DMS53 (cell line): ENCODE measurements around the gene AMBP.

Source experiments
- DNase-seq: peaks from one replicate; lab custom pipeline; 2025; lab: John Stamatoyannopoulos, UW

AMBP gene

DNA sequence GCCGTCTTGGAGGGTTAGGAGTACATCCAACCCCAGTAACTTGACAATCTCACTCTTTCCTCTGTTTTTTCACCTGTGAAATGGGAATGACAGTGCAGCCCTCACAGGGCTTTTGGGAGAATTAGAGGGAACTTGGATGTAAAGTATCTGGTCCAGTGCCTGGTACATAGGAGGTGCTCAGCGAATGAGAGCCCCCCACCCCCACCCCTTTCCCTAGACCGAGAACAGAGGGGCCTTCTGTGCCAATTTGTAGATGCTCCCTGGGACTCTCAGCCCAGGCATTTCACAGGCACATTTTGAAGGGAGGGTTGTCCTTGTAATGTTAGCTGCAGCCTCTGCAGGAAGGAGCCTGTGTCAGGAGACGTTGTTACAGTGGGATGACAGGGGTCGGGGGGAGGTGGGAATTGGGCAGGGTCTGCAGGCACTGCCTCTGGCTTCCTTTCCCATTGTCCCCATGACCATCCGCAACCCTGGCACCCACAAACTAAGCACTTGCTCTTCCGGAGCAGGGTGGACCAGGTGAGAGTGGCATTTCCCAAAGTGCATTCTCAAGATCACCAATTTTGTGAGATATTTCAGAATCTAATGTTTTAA lies 47.0 kb downstream of the AMBP start:
- DNase-seq, result no peak

DNA sequence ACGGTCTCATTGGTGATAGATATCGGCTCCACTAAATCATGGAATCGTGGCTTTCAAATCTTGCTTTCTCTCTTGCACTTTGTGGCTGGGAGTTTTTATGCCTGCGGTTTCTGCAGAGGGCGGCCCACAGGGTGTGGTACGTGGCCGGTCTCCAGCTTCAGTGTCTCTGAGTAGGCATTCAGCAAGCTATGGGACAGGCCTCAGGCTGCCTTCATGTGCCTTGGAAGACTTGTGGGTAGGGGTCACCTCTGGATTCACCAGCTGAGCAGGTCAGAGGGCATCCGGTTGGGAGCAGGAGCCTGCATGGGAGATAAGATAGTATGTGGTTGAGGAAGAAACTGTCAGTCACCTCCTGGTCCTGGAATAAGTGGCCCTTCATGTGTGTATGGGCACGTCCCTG lies 47.7 kb downstream of the AMBP start:
- no peak for DNase-seq

DNA sequence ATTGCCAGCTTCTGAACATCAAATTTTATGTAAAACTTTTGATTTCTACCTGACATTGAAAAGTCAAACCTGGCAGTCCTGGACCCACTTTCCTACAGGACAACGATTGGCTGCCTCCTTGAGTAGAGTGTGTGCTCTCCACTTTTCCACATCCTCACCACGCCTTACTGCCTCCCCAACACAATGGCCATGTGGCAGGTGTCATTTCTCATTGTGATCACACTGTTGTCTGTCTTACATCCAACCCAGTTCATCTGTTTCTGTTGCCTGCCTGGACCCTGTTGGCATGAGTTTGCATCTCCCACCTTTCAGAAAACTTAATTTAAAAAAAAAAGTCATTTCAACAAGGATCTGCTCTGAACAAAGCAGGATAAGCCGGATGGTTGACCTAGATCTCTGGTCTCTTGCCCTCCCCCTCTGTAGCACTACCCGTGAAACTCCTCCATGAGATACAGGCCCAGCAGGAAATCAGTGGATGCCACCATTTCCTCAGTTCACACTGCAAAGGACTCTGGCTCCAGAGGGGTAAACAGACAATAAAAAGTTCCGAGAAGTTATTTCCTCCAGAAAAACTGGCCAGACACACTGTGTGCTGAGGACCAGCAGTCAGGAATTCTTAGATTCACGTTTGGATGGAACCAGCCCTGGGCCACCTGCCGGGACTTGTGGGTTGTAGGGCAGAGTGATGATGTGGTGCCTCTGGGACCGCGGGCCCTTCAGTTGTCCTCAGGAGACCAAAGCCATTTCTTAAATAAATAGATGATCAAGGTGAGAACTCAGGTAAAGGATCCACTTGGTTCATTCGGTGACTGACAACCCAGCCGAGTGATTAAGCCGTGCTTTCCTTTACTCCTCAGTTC lies 48.6 kb downstream of the AMBP start:
- no peak for DNase-seq

DNA sequence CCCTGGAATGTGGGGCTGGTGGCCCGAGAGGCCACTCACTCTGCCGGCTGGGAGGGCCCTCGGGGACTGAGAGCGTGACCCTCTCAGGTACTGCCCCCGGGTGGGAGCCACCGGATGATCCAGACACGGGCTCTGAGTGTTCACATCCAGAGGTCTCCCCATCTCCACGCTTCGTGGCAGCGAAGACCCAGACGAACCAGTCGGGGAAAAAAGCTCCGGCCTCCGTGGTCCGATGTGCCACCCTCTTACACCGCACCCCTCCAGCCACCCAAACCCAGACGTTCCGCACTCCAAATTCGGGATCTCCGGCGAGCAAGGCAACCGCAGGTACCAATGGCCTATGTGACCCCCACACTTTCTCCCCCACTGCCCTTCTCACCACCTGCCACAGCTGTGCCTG lies 49.5 kb downstream of the AMBP start:
- no peak for DNase-seq

DNA sequence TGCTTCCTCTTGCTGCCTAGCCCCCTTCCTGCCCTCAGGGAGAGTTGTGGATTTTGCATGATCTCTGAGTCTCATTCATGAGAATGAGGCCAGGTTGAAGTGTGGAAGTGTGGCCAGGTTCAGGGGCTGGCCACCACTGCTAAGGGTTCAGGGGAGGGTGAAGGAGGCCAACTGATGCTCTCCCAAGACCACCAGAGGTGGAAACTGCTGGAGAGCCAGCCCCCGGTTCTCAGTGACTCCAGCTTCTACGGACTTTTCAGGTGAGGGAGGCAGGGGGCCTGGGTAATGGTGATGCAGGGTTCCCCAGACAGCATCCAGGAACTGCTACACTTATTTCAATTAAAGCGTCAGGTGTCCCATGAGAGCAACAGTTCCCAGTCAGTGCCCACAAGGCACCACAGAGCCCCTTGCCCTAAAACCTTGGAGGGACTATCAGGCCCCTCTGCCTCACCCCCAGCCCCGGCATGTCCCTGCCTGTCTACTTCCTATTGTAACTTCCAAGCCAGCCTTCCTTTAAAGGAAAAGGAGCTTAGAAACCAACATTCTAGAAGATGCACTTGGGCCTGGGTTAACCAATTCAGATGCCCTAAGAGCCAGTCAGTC lies 50.1 kb downstream of the AMBP start:
- no peak for DNase-seq

DNA sequence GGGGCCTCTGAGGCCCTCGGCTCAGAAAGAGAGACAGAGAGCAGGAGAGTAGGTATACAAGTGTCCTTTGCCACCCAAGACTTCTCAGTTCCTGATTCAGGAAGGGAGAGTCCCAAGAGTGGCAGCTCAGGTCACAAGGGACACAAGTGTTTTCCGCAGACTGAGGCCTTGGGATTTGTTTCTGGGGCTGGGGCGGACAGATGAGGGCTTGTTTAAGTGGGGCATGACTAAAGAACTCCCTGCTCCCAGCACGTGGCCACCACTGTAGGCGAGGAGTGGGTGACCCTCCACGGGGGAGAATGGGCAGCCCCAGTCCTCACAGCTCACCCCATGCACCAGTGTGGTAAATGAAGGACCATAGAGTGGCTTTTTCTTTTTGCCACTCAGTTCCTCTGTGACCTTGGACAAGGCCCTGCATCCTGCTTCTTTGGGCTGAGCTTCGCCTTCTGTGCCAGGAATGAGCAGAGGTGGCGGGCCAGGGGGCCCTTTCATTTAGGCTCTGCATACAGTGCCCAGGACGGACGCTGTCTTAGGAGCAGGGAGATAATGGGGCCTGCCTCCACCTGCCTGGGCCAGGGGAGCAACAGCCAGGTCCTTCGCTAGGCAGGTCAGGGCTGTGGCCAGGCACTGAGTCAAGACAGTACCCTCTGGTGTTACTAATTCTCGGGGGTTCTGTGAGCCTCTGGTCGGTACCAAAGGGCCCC lies 50.8 kb downstream of the AMBP start:
- DNase-seq, result no peak

DNA sequence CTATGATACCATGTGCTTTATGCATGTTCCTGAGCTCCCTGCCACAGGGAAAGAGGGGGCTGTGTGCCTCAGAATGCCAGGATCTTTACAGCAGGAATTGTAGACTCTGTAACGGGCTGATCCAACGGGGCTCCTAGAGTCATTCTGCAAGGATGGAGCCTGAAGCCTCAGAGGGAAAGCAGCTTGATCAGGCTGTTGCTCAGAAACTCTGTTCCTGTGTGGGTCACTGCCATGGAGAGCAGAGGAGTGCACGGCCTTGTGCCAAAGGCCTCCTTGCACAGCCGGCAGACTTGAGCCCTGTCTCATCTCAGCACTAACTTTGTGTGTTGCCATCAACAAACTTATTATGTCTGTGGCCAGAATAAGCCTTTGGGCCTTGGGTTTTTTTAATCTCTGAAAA lies 51.8 kb downstream of the AMBP start:
- DNase-seq, result no peak

DNA sequence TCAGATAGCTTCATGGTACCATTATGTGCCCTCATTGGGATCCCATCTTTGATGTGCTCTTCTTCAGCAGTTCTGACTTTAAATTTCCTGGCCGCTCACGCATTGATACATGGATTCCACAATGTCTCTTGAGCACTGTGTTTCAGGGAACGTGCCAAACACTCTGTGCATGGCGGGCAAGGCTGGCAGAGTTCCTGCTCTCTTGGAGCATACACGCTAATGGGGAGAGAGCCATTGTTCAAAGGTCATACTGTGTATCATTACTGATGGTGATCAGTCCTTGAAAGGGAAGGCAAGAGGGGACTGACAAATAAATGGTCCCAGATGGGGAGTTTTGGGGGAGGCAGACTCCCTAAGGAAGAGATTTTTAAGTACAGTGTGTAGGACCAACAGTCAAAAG lies 52.3 kb downstream of the AMBP start:
- no peak for DNase-seq

DNA sequence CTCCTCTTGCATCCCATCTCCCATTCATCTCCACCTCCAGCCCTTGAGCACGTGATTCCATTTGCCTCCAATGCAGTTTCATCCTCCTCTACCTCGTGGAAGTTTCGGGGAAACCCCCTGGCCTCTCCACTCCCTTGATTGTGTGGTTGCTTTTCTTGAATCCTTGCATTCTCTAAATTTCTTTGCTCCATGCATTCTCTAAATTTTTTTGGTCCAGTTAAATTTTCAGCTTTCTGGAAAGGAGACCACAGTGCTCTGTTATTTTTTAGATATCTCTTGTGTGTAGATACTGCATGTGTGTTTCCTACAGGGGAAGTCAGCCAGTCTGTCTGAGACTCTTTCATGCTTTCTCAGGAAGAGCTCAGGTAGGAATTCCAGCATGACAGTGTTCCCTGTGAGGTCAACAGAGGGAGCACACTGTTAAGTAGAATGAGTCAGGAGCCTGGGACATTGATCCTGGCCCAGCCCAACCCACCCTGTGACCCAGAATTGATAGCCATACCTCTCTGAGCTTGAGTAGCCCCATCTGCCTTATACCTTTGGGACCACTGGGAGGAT lies 52.8 kb downstream of the AMBP start:
- DNase-seq, result no peak

DNA sequence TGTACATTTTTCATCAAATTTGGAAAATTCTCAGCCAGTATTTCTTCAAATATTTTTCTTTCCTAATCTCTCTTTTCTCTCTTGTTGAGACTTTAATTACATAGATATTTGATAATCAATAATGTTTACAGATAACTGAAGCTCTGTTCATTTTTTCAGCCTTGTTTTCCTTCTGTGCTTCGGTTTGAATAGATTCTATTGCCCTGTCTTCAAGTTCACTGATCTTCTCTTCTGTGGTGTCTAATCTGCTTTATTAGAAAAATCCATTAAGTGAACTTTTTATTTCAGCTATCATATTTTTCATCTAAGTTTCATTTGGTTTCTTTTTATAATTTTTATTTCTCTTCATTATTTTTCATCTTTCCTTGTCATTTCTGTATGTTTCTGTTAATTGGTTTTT lies 54.1 kb downstream of the AMBP start:
- DNase-seq, result no peak

DNA sequence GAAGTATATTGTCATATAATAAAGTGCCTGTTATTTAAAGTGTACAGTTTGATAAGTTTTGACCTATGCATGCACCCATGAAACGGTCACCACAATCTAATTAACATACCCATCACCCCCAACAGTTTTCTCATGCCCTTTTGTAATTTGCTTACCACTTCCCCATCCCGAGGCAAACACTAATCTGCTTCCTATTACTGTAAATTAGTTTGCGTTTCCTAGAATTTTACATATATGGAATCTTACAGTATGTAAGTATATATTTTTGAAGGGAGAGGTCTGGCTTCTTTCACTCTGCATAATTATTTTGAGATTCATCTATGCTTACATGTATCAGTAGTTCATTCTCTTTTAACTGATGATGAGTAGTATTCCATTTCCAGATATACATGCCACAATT lies 56.5 kb downstream of the AMBP start:
- no peak for DNase-seq

DNA sequence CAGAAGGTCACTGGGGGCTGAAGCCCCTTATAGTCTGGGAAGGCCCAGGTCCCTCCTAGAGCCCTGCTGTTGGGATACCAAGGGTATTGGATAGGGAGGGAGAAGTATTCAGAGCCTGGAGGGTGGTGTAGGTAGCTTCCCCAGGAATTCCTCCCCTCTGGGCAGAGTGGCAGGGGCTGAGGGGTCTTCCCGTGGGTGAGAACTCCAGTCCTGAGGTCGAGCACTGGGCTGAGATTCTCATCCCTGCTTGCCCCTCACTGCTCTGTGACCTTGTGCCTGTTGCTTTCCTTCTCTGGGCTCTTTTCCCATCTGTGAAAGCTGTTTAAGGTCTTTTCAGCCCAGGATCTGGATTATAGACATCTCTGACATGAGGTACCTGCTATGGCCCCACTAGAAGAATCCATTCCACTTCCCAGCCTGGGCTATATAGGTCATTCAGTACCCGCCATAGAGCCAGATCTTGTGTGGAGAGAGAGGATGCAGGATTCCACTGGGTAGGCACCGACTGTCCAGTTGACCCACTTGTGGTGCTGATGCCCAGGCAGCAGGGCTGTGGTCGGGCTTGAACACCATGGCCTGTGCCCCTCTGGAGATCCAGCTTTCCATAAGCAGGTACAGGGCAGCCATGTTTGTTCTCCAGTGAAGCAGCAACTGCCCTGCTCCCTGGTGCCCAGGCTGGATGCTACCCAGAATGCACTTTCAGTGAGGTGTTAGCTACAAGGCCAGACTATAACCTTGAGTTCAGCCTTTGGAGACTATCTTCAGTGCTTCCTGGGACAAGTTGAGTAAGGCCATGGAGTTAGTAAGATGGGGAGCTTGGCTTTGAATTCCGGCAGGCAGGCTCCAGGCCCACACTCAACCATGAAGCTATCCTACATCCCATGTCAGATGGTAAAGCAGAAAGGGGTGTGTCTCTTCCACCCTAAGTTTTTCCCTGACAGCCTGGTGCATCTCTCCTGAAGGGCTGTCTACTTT lies 60.1 kb downstream of the AMBP start:
- DNase-seq, result no peak

DNA sequence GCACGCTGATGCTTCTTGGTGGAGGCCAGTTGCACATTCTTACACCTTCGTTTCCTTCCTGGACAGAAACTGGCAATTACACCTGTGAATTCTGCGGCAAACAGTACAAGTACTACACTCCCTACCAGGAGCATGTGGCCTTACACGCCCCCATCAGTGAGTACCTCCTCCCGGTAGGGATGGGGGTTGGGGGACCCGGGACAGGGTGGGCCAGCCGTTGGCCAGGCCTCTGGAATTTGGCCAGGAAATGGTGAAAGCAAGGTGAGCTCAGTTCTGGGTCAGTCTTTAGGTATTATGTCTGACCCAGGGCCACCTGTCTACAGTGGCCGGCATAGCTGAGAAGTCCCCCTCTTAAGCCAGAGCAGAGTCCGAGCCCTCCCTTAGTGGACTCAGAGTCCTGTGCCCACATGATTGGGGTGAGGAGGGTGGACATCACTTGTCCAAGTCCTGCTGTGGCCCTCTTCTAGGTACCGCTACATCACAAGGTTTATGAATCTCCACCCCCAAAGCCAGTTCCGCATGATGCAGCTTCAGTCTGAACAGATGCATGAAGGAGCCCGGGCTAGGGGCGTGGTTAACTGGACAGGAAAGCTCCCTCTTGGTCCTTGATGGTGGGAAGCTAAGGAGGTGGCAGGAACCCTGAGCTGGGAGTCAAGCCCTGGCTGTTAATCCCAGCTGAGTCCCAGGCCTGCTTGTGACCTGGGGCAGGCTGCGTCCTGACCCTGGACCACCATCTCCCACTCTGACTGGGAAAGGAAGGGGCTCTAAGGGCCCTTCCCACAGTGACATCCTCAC lies 61.3 kb downstream of the AMBP start:
- no peak for DNase-seq

DNA sequence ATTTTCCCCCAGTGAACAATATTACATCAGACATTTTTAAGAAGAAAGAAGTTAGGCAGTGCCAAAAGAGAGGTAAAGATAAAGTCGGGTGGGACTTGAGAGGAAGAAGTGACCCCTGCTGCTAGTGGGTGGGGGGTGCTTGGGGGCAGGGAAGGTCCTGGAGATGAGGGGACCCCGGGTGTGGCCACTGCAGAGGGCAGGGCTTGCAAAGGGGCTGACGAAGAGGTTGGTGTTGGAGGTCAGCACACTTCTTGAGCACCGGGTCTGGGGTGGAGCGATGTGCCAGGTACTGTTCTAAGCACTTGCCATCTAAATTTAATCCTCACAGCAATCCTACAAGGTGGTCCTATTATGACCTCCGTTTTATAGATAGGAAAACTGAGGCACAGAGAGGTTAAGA lies 62.0 kb downstream of the AMBP start:
- DNase-seq, result no peak

DNA sequence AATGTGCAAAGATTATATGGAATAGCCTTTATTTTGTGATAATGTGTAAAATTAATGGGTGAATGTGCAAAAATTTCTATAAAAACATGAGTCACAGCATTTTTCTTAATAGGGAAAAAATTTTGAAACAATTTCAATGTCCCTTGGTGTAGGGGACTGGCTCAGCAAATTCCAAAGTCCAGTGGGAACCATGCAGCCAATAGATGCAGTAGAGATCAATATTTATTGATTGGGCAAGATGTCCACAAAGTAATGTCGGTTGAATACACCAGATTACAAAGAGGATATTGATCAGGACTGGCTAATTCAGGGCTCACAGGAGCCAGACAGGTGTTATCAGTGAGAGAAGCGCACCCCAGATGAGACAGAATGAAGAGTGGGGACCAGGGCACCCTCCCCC lies 62.5 kb downstream of the AMBP start:
- DNase-seq, result no peak

DNA sequence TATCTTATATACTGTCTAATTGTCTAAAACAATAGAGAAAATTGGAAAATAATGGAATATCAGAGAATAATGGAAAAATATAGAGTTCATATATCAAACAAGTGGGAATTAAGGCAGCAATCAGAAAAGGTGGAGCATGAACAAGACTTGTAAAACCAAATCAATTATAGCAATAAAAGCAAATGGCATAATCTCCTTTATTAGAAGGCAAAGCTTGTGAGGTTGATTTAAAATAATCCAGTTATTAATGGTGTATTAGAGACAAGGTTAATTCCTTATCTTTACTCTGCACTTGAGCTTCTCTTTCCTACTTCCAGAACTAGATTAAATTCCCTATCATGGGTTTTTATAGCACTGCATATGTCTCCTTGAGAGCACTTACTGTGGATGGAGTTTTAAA lies 64.1 kb downstream of the AMBP start:
- no peak for DNase-seq

DNA sequence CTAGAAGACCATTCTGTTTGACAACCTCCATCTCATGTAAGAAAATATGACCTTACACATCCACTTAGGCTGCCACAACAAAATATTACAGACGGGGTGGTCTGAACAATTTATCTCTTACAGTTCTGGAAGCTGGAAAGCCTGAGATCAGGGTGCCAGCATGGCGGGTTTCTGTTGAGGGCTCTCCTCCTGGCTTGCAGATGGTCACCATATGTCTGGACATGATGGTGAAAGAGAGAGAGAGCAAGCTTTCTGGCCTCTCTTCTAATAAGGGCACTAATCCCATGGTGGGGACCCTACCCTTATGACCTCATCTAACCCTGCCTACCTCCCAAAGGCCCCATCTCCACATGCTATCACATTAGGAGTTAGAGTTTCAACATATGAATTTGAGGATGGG lies 66.0 kb downstream of the AMBP start:
- no peak for DNase-seq

DNA sequence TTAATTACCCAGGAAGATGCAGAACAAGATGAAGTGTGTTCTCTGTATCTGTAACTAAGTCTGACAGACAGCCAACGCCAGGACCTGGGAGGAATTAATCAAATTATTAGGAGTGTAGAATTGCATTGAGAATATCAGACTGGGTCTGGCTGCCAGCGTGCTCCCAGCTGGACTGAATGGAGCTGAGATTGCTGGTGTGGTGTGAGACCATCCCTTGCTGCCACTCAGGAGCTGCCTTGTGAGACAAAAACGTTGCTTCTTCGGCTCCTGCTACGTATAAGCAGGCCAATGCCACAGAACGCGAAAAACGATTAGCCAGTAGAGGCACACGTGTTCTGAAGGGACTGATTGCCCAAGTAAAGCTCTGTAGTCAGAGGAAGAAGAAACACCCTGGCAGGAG lies 66.8 kb downstream of the AMBP start:
- no peak for DNase-seq
